HUES48 (cell line): Measurements from ENCODE around the gene CD8A.
"Not testable (repeated sequence)": the region's sequence is repeated elsewhere in the genome, so short reads cannot be mapped to it uniquely, and the experiment has no call there.

Source experiments
- H3K27ac ChIP-seq: one replicate; pipeline ENCODE4 v1.7.0; 2013; ENCODE audit warnings: low read depth, low read length, inconsistent platforms
- H3K27me3 ChIP-seq: 2 replicates; pipeline ENCODE4 v1.6.1; 2013; ENCODE audit warnings: mild to moderate bottlenecking, low read length; ENCODE audit not compliant: control insufficient read depth, insufficient read depth
- H3K36me3 ChIP-seq: 2 replicates; pipeline ENCODE4 v1.6.1; 2013; ENCODE audit warnings: low read length; ENCODE audit not compliant: control insufficient read depth, insufficient read depth
- H3K4me1 ChIP-seq: 2 replicates; pipeline ENCODE4 v1.6.1; 2013; ENCODE audit warnings: mild to moderate bottlenecking, low read length; ENCODE audit not compliant: control insufficient read depth, insufficient read depth
- H3K4me3 ChIP-seq: 2 replicates; pipeline ENCODE4 v1.5.1; 2013; ENCODE audit warnings: mild to moderate bottlenecking, low read depth, low read length
- H3K9ac ChIP-seq: 2 replicates; pipeline ENCODE4 v1.6.1; 2013; ENCODE audit warnings: mild to moderate bottlenecking, low read depth, low read length, moderate library complexity
- H3K9me3 ChIP-seq: 2 replicates; pipeline ENCODE4 v1.6.1; 2013; ENCODE audit warnings: low read length; ENCODE audit not compliant: control insufficient read depth, insufficient read depth

The CD8A gene

GRCh38 chr2:86751778-86752177, 38.9 kb downstream of the CD8A start:
- H3K36me3 ChIP-seq, result peaks cover 51% of the 10 kb centered on the region

DNA sequence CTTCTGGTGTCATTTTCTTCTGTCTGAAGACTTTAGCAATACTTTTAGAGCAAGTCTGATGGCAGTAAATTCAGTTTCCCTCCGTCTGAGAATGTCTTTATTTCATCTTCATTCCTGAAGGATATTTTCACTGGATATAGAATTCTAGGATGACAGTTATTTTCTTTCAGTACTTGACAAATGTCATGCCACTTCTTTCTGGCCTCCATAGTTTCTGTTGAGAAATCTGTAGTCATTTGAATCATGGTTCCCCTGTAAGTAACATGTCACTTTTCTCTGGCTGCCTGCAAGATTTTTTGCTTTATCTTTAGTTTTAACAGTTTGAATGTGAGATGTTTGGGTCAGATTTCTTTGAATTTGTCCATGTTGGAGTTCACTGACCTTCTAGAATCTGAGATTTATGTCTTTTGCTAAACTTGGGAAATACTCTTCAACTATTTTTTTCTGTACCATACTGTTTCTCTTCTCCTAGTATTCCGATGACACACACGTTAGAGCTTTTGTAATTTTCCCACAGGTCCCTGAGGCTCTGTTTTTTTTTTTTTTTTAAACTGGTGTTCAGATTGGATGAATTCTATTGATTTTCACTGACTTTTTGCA, 40.4 kb downstream of the CD8A start:
- Histone ChIP-seq H3K9me3 (no peaks in the 10 kb centered on the region), H3K36me3 (peaks cover 38% of the 10 kb centered on the region), H3K9ac (no peak overlapping the region), H3K4me3 (no peak overlapping the region), H3K27ac (no peak overlapping the region), H3K27me3 (no peaks in the 10 kb centered on the region), H3K4me1 (peaks cover 10% of the 10 kb centered on the region)

More at GRCh38 chr2:86751778-86752177, 38.9 kb downstream of the CD8A start:
- no peak overlapping the region for H3K4me3 ChIP-seq
- no peaks in the 10 kb centered on the region for H3K27me3 ChIP-seq
- H3K9ac ChIP-seq, result no peak overlapping the region
- H3K9me3 ChIP-seq, result no peaks in the 10 kb centered on the region
- no peak overlapping the region for H3K27ac ChIP-seq
- peaks cover 6% of the 10 kb centered on the region; the same call in 1 of the 2 replicates for H3K4me1 ChIP-seq

DNA sequence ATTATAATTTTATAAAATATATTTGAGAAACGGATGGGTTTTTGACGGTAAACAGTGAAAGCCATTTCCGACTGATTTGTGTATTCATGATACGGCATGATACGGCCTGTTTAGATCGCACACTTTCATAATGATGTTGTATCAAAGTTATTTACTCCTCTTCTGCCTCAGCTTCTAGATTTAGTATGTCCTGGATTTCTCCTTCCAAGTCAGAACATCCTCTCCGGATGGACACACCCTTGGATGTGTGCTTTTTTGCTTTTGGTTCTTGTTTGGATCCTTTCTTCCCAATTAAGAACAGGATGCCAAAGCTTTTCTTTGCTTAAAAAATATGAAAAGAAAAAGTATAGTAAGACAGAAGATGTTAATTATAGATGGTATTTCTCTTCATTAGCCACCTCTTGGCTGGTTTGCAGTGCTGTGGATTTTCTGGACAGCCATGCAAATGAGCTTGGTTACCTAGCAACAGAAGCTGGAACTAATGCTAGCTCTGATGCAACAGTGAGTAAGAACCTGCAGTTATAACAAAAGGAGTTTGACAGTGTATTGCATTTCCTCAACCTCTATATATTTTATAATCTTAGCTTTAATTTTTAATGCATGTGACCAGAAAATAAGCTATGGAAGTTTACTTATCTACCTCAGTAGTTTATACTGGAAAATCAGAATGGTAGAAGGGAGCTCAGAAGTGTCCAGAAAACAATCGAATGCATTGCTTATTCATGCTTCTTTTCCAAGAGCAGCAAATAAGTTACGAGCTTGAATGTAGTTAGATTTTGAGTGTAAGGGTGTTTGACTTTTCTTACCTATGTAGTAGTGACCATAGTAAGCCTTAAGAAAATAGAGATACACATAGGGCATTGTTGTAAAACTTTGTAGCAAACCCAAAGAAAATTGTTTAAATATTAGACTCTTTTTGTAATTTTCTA, 42.7 kb downstream of the CD8A start:
- Histone ChIP-seq H3K4me1 (peaks cover 11% of the 10 kb centered on the region), H3K27ac (no peak overlapping the region), H3K36me3 (peaks cover 15% of the 10 kb centered on the region), H3K9ac (peak overlapping the region; percentile 7; the same call in 1 of the 2 replicates), H3K9me3 (no peaks in the 10 kb centered on the region), H3K4me3 (no peak overlapping the region), H3K27me3 (no peaks in the 10 kb centered on the region)

- peaks cover 5% of the 10 kb centered on the region; the same call in 1 of the 2 replicates for H3K36me3 ChIP-seq
- H3K4me1 ChIP-seq, result peaks cover 11% of the 10 kb centered on the region
- H3K9me3 ChIP-seq, result no peaks in the 10 kb centered on the region
- H3K27ac ChIP-seq, result no peak overlapping the region
- no peak overlapping the region for H3K4me3 ChIP-seq
- no peaks in the 10 kb centered on the region for H3K27me3 ChIP-seq
- H3K9ac ChIP-seq, result no peak overlapping the region
These were observed 43.8 kb downstream of the CD8A start for GRCh38 chr2:86746939-86747338.

GRCh38 chr2:86744152-86744551, 46.6 kb downstream of the CD8A start:
- H3K36me3 ChIP-seq, result no peaks in the 10 kb centered on the region; the same call in 1 of the 2 replicates

DNA sequence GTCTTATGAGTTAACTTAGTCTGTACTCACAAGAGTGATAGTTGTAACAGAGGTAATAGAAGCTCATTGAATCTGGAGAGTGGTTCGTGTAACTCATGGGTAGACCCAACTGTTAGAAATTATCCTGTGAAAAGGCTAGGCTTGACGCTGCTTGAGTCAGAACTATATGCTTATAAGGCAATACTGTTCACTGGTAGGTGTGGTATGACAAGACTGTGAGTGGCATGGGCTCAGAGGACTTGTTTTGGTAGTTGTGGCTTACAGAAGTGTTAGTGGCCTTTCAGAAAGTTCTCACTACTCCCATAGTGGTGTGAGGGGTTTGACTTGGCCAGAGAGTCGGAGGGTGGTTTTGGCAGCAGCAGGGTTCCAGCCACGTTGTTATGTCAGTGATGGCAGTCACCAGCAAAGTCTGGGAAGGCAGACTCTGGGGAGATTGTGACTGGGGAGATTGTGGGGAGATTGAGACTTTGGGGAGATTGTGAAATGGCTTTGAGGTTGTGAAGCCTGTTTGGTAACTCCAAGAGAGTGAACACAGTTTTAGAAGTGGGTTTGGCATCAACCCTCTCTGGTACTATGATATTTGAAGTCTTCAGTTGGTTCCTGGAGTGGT, 48.7 kb downstream of the CD8A start:
- not testable (repeated sequence) for H3K27me3 ChIP-seq, H3K27ac ChIP-seq, H3K9ac ChIP-seq, H3K36me3 ChIP-seq, H3K9me3 ChIP-seq, H3K4me3 ChIP-seq, H3K4me1 ChIP-seq

More at GRCh38 chr2:86744152-86744551, 46.6 kb downstream of the CD8A start:
- H3K9ac ChIP-seq, result no peak overlapping the region
- no peak overlapping the region for H3K4me3 ChIP-seq
- H3K27ac ChIP-seq, result no peak overlapping the region
- H3K4me1 ChIP-seq, result peaks cover 11% of the 10 kb centered on the region
- no peaks in the 10 kb centered on the region for H3K27me3 ChIP-seq
- H3K9me3 ChIP-seq, result no peaks in the 10 kb centered on the region

GRCh38 chr2:86739889-86740288, 50.8 kb downstream of the CD8A start:
- not testable (repeated sequence) for H3K4me1 ChIP-seq, H3K4me3 ChIP-seq, H3K27me3 ChIP-seq, H3K9me3 ChIP-seq, H3K27ac ChIP-seq, H3K36me3 ChIP-seq, H3K9ac ChIP-seq

- H3K9ac ChIP-seq, H3K27me3 ChIP-seq, H3K27ac ChIP-seq, H3K36me3 ChIP-seq, H3K4me3 ChIP-seq, H3K9me3 ChIP-seq, H3K4me1 ChIP-seq: not testable (repeated sequence)
These were observed 51.2 kb downstream of the CD8A start for GRCh38 chr2:86739485-86739884.

DNA sequence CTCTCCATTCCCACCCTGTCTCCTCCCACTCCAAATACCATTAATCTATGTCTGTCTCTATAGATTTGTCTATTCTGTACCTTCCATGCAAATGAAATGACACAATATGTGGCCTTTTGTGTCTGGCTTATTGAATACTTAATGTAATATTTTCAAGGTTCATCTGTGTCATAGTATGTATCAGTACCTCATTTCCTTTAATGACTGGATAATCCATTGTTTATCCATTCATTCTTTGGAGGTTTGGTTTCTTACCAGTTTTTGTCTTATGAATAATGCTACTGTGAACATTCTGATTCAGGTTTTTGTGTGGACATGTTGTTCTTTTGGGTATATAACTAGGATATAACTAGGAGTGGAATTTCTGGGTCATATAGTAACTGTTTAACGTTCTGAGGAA, 55.8 kb downstream of the CD8A start:
- H3K4me1 ChIP-seq, H3K36me3 ChIP-seq, H3K9me3 ChIP-seq, H3K4me3 ChIP-seq, H3K27me3 ChIP-seq, H3K9ac ChIP-seq, H3K27ac ChIP-seq: not testable (repeated sequence)
